SU-DHL-6 (cell line): ENCODE data around the gene MT1H.

ENCODE experiments used
- EZH2phosphoT487 ChIP-seq: fragments of 200-600 bp; sonication (generic), shearing (Covaris generic); conservative IDR thresholded peaks from 2 replicates; pipeline ENCODE4 v1.6.1; 2018; ENCODE audit warnings: mild to moderate bottlenecking, antibody characterized with exemption, low read length, moderate library complexity, mixed read lengths
- TF ChIP-seq, protein P1 (sequence below): fragments of 200-600 bp; sonication (generic); IDR thresholded peaks from one replicate; pipeline ENCODE4 v1.5.1; 2017; ENCODE audit warnings: antibody characterized with exemption, mild to moderate bottlenecking, low read length, moderate library complexity; ENCODE audit not compliant: insufficient read depth, poor library complexity, severe bottlenecking

- TF ChIP-seq, protein P1, sequence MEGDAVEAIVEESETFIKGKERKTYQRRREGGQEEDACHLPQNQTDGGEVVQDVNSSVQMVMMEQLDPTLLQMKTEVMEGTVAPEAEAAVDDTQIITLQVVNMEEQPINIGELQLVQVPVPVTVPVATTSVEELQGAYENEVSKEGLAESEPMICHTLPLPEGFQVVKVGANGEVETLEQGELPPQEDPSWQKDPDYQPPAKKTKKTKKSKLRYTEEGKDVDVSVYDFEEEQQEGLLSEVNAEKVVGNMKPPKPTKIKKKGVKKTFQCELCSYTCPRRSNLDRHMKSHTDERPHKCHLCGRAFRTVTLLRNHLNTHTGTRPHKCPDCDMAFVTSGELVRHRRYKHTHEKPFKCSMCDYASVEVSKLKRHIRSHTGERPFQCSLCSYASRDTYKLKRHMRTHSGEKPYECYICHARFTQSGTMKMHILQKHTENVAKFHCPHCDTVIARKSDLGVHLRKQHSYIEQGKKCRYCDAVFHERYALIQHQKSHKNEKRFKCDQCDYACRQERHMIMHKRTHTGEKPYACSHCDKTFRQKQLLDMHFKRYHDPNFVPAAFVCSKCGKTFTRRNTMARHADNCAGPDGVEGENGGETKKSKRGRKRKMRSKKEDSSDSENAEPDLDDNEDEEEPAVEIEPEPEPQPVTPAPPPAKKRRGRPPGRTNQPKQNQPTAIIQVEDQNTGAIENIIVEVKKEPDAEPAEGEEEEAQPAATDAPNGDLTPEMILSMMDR = no peak
- no peak for TF ChIP-seq EZH2phosphoT487
Measured at GRCh38 chr16:56657555-56658326, 11.9 kb upstream of the MT1H start, which contains the start of gene MT1F.
